ENCODE results near the gene MKLN1. TPM values are rescaled to one million over a fixed set of nuclear protein-coding genes. Genes with fewer than 3 reads are reported as not detected.

The MKLN1 gene
- total RNA-seq, 1 donor from 2014 or later = 73.4 TPM

GRCh38 chr7:131543298-131543697, 215.6 kb downstream of the MKLN1 start:
- DNase-seq (ENCODE audit: low spot score) = no peak

- DNase-seq (ENCODE audit: low spot score) = no peak
Observed at GRCh38 chr7:131544021-131544420, 216.3 kb downstream of the MKLN1 start.

- DNase-seq (ENCODE audit: low spot score) = no peak
Observed at GRCh38 chr7:131544449-131545301, 217.0 kb downstream of the MKLN1 start.

- DNase-seq (ENCODE audit: low spot score) = no peak
Observed at GRCh38 chr7:131546126-131546525, 218.4 kb downstream of the MKLN1 start.

Other genes with a start within 250 kb of the MKLN1 start
- 32.6 TPM for gene PODXL, start 228.8 kb downstream of the MKLN1 start, total RNA-seq

Data from mesenteric fat pad (tissue), 1 donor.